ENCODE data around the gene HMGN1.
"Not testable (repeated sequence)": the region's sequence is repeated elsewhere in the genome, so short reads cannot be mapped to it uniquely, and the experiment has no call there.

The HMGN1 gene, protein sequence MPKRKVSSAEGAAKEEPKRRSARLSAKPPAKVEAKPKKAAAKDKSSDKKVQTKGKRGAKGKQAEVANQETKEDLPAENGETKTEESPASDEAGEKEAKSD

GRCh38 chr21:39348355-39349210, at the start of gene HMGN1:
TSS of gene HMGN1 (minus strand) at chr21:39349088. CDS start at chr21:39348917, 171 bp downstream.
- DNase-seq: peak; percentile 92

- DNase-seq: no peak
These were observed 48.9 kb upstream of the HMGN1 start for GRCh38 chr21:39397646-39398385.

DNA sequence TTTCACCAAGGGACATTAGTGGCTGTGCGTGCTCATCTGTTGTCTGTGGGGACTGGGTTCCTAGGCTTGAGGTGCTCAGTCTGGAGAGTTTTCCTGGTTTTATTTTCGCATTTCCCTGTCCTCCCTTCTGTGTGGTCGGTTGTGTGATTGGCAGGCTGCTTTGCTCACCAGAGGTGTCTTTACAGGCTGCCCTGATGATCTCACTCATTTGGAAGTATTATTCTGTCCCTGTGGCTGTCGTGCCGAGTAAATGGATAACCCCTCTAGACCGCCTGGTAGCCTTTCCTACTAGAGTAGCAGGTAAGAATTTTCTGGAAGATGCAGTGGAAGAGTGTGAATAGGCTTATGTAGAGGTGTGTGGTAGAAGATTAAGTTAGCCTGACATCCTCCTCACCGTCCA, 44.1 kb upstream of the HMGN1 start:
- DNase-seq: no peak

DNA sequence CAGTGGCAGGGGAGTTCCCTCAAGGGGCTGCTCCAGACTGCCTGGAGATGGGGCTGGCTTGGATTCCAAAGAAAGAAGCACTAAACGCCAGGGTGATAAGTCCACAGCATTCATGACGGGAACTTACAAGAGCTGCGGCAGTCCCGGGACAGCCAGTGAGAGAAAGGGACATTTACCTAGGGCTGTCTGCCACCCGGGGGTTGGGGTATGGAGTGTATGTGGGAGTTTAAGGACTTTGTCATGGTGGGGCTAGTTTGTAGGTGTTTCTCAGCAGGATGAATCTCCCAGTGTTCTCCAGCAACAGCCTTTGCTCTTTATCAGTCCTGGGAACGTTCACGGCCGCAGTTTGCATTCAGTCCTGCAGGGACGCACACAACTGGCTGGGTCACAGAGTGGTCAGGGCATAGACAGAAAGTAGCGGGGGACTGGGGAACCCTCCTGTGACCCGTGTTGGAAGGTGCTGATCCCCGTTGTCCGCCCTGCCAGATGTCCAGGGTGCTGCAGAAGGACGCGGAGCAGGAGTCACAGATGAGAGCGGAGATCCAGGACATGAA, 41.4 kb upstream of the HMGN1 start:
- DNase-seq: no peak

DNA sequence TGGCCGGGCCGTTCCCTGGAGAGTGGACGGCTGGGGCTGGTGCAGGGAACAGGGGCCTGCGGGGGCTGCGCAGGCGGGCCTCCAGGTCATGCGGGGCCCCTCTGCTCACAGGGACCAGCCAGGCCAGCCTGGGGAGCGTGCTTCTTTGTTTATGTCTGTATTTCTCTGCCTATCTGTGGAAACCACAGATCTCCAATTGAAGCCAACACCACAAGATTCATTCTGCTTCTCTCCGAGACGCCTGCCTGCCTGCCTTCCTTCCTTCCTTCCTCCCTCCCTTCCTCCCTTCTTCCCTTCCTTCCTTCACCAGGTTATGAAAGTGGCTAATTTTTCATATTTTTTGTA, 39.9 kb upstream of the HMGN1 start:
- no peak for DNase-seq

- peak; percentile 92 for DNase-seq
These were observed 39.3 kb upstream of the HMGN1 start for GRCh38 chr21:39388038-39388810.

- DNase-seq: peak; percentile 83
These were observed 38.7 kb upstream of the HMGN1 start for GRCh38 chr21:39387461-39388037.

- DNase-seq: no peak
These were observed 38.0 kb upstream of the HMGN1 start for GRCh38 chr21:39386899-39387298.

GRCh38 chr21:39386194-39386593, 37.3 kb upstream of the HMGN1 start:
- DNase-seq: no peak

DNA sequence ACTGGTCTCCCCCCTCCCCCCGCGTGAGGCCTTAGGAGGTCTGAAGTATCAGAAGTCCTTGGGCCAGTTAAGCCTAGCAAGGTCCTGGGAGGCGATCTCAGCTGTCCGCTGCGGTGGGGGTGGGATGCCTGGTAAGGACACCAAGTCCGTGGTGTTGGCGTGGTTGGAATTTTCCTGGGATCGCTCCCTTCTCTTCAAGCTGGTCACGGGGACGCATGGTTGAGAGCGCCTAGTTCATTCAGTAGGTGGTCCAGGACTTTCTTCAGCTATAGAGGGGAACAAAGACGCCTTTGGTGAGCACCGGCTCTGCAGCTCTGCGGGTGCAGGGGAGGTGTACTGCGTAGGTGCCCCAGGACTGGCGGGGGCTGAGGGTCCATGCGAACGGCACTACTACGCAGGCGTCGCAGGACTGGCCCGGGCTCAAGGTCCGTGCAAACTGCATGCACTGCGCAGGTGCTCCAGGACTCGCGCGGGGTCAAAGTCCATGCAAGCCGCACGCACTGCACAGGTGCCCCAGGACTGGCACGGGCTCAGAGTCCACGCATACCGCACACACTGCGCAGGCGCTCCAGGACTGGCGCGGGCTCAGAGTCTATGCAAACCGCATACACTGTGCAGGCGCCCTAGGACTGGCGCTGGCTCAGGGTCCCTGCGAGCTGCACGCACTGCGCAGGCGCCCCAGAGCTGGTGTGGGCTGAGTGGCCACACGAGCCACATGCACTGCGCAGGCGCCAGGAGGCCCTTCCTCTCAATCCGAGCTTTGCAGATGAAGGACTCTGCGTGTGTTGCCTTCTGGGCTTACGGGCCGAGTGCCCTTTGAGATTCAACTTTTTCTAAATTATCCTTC, 36.6 kb upstream of the HMGN1 start:
- DNase-seq: peak; percentile 83

GRCh38 chr21:39384674-39385298, 35.9 kb upstream of the HMGN1 start:
- no peak for DNase-seq

DNA sequence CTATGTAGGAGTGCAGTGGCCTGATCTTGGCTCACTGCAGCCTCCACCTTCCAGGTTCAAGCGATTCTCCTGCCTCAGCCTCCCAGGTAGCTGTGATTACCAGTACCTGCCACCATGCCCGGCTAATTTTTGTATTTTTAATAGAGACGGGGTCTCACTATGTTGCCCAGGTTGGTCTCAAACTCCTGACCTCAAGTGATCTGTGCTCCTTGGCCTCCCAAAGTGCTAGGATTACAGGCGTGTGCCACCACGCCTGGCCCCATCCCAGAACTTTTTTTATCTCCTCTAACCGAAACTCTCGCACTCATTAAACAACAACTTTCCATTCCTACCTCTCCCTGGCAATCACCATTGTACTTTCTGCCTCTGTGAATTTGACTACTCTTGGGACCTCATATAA, 33.2 kb upstream of the HMGN1 start:
- DNase-seq: not testable (repeated sequence)

DNA sequence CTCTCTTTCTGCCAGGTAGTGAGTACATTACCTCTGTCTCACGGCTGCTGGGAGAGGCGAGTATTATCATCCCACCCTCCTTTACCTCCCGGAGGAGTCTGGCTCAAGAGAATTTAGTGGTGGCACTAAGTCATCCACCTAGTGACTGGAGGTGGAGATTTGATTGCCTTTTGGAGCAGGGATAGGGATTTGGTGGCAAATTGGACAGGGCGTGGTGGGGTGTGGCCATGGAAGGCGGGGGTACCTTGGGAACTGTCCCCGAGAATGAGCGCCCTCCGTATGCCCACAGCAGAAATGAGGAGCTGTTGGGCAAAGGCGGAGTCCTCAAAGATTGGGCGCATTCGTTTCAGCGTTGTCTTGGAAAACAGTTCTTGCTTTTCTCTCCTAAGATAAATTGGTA, 32.1 kb upstream of the HMGN1 start:
- DNase-seq: no peak

- peak; percentile 95 for DNase-seq
These were observed 31.4 kb upstream of the HMGN1 start for GRCh38 chr21:39379986-39380891.

DNA sequence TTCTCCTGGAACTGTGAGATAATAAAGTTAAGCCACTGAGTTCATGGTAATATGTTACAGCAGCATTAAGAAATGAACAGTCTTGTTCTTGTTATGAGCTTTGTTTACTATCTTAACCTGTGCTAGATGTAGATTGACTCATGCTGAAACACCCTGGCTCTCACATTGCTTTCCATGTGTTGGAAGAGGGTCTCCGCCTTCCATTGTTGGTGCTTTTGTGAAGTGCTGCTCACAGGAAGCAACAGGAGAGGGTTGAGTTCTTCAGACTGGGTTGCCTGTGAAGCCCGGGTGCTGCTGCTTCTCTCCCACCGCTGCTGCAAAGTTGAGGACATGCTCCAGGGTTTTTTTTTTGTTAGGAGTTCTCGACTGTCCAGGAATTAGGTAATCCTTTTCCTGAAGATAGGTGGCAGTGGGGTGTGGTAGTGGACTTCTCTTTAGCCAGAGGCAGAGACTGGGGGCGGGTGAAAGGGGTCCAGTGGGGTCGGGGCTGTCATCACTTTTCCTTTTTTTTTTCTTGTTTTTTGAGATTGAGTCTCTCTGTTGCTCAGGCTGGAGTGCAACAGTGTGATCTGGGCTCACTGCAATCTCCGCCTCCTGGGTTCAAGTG, 28.7 kb upstream of the HMGN1 start:
- no peak for DNase-seq

- DNase-seq: no peak
These were observed 26.6 kb upstream of the HMGN1 start for GRCh38 chr21:39375446-39375845.

GRCh38 chr21:39374046-39374445, 25.2 kb upstream of the HMGN1 start:
- no peak for DNase-seq

DNA sequence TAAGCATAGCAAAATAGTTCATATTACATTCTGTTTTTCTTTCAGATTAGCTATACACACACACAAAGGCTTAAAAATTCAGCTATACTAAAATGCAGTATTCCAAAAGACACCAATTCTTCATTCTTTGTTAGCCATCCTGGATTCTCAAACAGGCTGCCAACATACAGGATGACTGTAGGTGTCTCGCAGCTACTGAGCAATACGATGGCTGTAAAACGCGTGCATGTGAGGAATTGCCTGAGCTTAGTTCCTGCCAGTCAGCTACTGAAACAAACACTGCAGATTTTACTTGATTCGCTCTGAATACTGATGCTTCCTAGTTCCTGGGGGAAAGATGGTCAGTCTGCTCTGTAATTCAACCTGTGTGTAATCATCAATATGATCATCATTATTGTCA, 24.7 kb upstream of the HMGN1 start:
- DNase-seq: no peak

DNA sequence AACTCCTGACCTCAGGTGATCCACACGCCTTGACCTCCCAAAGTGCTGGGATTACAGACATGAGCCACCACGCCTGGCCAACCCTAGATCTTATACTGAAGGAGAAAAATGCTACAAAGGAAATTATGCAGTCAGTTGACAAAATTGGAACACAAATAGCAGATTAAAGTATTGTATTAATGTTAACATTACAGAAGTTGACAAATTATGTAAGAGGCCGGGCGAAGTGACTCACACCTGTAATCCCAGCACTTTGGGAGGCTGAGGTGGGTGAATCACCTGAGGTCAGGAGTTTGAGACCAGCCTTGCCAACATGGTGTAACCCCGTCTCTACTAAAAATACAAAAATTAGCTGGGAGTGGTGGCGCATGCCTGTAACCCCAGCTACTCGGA, 21.0 kb upstream of the HMGN1 start:
- not testable (repeated sequence) for DNase-seq

DNA sequence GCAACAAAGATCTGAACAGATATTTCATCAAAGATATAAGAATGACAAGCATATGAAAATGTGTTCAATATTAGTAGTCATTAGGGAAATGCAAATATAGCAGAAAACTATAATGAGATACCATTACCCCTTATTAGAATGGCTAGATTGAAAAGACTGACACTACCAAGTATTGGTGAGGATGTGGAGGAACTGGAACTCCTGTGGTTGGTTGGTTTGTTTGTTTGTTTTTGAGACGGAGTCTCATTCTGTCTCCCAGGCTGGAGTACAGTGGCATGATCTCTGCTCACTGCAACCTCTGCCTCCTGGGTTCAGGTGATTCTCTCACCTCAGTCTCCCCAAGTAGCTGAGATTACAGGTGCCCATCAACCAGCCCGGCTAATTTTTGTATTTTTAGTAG, 18.9 kb upstream of the HMGN1 start:
- no peak for DNase-seq

Data from retina (tissue), 1 donor.